OCI-LY1 (cell line): Measurements from ENCODE around the gene CKB.

ENCODE experiments used
- H2AFZ ChIP-seq: fragments of 200-600 bp; sonication (generic), shearing (Covaris generic); 2 replicates; pipeline ENCODE4 v1.6.0; 2014; ENCODE audit warnings: antibody characterized with exemption, mild to moderate bottlenecking, low read length
- H3F3A ChIP-seq: fragments of 200-600 bp; sonication (generic), shearing (Covaris generic); 2 replicates; pipeline ENCODE4 v1.6.0; 2014; ENCODE audit warnings: mild to moderate bottlenecking, antibody characterized with exemption, low read length, moderate library complexity; ENCODE audit not compliant: insufficient read depth
- H3K27ac ChIP-seq: fragments of 200-600 bp; sonication (generic); 2 replicates; pipeline ENCODE4 v1.5.1; 2014; ENCODE audit warnings: low read length, mixed run types, mild to moderate bottlenecking, low read depth; ENCODE audit not compliant: poor library complexity, severe bottlenecking
- H3K27me3 ChIP-seq: fragments of 200-600 bp; sonication (generic); 2 replicates; pipeline ENCODE4 v1.6.0; 2014; ENCODE audit warnings: antibody characterized with exemption, mild to moderate bottlenecking, low read length, moderate library complexity; ENCODE audit not compliant: insufficient read depth
- H3K36me3 ChIP-seq: fragments of 200-600 bp; sonication (generic); 2 replicates; pipeline ENCODE4 v1.6.1; 2014; ENCODE audit warnings: mild to moderate bottlenecking, antibody characterized with exemption, low read length, moderate library complexity, mixed read lengths; ENCODE audit not compliant: insufficient read depth
- H3K4me1 ChIP-seq: fragments of 200-600 bp; sonication (generic); 2 replicates; pipeline ENCODE4 v1.5.1; 2014; ENCODE audit warnings: mild to moderate bottlenecking, low read length, moderate library complexity; ENCODE audit not compliant: insufficient read depth, severe bottlenecking
- H3K4me2 ChIP-seq: fragments of 200-600 bp; sonication (generic), shearing (Covaris generic); 2 replicates; pipeline ENCODE4 v1.6.1; 2014; ENCODE audit warnings: low read length
- H3K4me3 ChIP-seq: fragments of 200-600 bp; sonication (generic); 2 replicates; pipeline ENCODE4 v1.5.1; 2014; ENCODE audit warnings: low read length, low read depth, mild to moderate bottlenecking, mixed read lengths; ENCODE audit not compliant: poor library complexity, severe bottlenecking
- H3K79me2 ChIP-seq: fragments of 200-600 bp; shearing (Covaris generic); 2 replicates; pipeline ENCODE4 v1.6.1; 2016; ENCODE audit warnings: mixed run types, low read length, mixed read lengths; ENCODE audit not compliant: insufficient read depth
- H3K9ac ChIP-seq: fragments of 200-600 bp; sonication (generic), shearing (Covaris generic); 2 replicates; pipeline ENCODE4 v1.6.1; 2014; ENCODE audit warnings: mild to moderate bottlenecking, low read length, mixed read lengths
- H3K9me2 ChIP-seq: fragments of 200-600 bp; sonication (generic), shearing (Covaris generic); 2 replicates; pipeline ENCODE4 v1.6.1; 2014; ENCODE audit warnings: low read depth, mild to moderate bottlenecking, low read length, mixed read lengths
- H3K9me3 ChIP-seq: fragments of 200-600 bp; shearing (Covaris generic); 2 replicates; pipeline ENCODE4 v1.6.1; 2014; ENCODE audit warnings: low read length, mixed read lengths
- H4K20me1 ChIP-seq: fragments of 200-600 bp; sonication (generic), shearing (Covaris generic); 2 replicates; pipeline ENCODE4 v1.6.0; 2016; ENCODE audit warnings: mild to moderate bottlenecking, low read length; ENCODE audit not compliant: insufficient read depth
- CTCF ChIP-seq: fragments of 200-600 bp; sonication (generic), shearing (Covaris generic); IDR thresholded peaks from 2 replicates; pipeline ENCODE4 v1.5.1; 2017; ENCODE audit warnings: mild to moderate bottlenecking, antibody characterized with exemption, low read length, moderate library complexity, mixed read lengths
- EZH2 ChIP-seq: fragments of 200-600 bp; sonication (generic), shearing (Covaris generic); IDR thresholded peaks from 2 replicates; pipeline ENCODE4 v1.8.0; 2017; ENCODE audit warnings: borderline replicate concordance, mixed run types, mild to moderate bottlenecking, antibody characterized with exemption, low read length, moderate library complexity, mixed read lengths

CKB gene

DNA sequence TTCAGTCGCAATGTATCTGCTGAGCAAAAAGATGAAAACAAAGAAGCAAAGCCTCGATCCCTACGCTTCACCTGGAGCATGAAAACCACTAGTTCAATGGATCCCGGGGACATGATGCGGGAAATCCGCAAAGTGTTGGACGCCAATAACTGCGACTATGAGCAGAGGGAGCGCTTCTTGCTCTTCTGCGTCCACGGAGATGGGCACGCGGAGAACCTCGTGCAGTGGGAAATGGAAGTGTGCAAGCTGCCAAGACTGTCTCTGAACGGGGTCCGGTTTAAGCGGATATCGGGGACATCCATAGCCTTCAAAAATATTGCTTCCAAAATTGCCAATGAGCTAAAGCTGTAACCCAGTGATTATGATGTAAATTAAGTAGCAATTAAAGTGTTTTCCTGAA lies 19.8 kb downstream of the CKB start:
- Histone ChIP-seq H3K4me1 (no peaks in the 10 kb centered on the region), H3K27me3 (no peaks in the 10 kb centered on the region), H3K4me2 (no peak overlapping the region), H3K79me2 (no peaks in the 10 kb centered on the region), H4K20me1 (no peaks in the 10 kb centered on the region), H3K9me2 (no peaks in the 10 kb centered on the region), H3F3A (peaks cover 7% of the 10 kb centered on the region), H2AFZ (no peak overlapping the region), H3K4me3 (no peak overlapping the region), H3K9ac (no peak overlapping the region), H3K9me3 (no peaks in the 10 kb centered on the region), H3K36me3 (peaks cover 57% of the 10 kb centered on the region), H3K27ac (no peak overlapping the region)
- TF ChIP-seq EZH2: no peak
- TF ChIP-seq CTCF: no peak

DNA sequence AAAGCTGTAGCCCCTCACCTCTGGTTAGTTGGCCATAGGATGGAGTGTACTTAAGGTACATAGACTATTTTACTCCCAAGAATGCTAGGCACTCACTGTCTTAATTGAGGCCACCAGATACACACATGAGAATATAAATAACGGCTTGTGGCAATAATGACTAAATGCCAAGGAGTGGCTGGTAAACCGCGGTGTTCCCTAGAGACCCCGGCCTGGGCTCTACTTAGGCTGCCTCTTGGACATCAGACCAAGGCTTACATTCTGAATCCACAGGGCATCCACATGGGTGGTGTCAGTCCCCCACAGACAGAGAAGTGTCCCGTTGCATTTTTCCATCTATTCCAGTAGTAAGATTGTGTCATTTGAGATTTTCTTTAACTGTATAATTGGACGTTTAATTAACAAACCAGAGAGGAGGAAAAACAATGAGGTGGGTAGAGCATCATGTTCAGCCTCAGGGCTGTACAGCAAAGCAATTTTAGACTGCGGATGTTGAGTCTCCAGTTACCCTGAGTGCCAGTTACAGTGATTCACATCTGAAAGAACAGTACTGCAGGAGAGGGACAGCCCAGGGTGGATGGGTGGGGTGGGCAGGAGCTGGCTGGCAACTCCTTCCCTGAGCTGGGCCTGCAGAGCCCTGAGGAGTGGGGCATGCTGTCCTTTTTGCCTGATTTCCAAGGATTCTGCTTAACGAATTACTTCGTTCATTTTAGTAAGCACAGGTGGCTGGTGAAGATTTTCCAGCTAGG lies 20.5 kb downstream of the CKB start:
- Histone ChIP-seq H3K27ac (no peak overlapping the region), H3K4me1 (no peaks in the 10 kb centered on the region), H3K9me2 (no peaks in the 10 kb centered on the region), H4K20me1 (no peaks in the 10 kb centered on the region), H3K79me2 (no peaks in the 10 kb centered on the region), H3K9ac (no peak overlapping the region), H3K4me2 (no peak overlapping the region), H3K36me3 (peaks cover 63% of the 10 kb centered on the region), H3K4me3 (no peak overlapping the region), H3K27me3 (no peaks in the 10 kb centered on the region), H3K9me3 (no peaks in the 10 kb centered on the region), H2AFZ (no peak overlapping the region), H3F3A (peaks cover 7% of the 10 kb centered on the region)
- no peak for TF ChIP-seq EZH2
- TF ChIP-seq CTCF: no peak

GRCh38 chr14:103501041-103501870 lies 21.4 kb downstream of the CKB start:
- Histone ChIP-seq H3K4me3 (no peak overlapping the region), H3K36me3 (peaks cover 64% of the 10 kb centered on the region), H3K4me2 (no peak overlapping the region), H3K9ac (no peak overlapping the region), H3F3A (peaks cover 7% of the 10 kb centered on the region), H2AFZ (no peak overlapping the region), H4K20me1 (no peaks in the 10 kb centered on the region), H3K27ac (no peak overlapping the region), H3K79me2 (no peaks in the 10 kb centered on the region), H3K9me3 (no peaks in the 10 kb centered on the region), H3K4me1 (no peaks in the 10 kb centered on the region), H3K27me3 (no peaks in the 10 kb centered on the region), H3K9me2 (no peaks in the 10 kb centered on the region)
- TF ChIP-seq EZH2 (no peak), CTCF (no peak)
